ENCODE results near the gene XXYLT1. TPM values are rescaled to one million over a fixed set of nuclear protein-coding genes. Genes with fewer than 3 reads are reported as not detected.

The XXYLT1 gene
- total and polyA plus RNA-seq, 3 experiments from 2014 or later: 7.9 to 10.5 (median 8.3) TPM

- ChIA-PET POLR2A (no interaction called here), CTCF (interaction anchor here (1.6 kb wide), 1 partner anchor 45 kb away, joined by 4 read pairs; the partner anchor contains the start of gene XXYLT1)
- H3K4me1 Mint-ChIP-seq: peaks cover 18 to 24% (median 20%) of the 10 kb centered on the region in 3 donors
- no peak overlapping the region for H3K4me3 Mint-ChIP-seq
- H3K9me3 Mint-ChIP-seq: no peaks in the 10 kb centered on the region
- Histone ChIP-seq H3K27me3 (ENCODE audit: insufficient read depth, low read length, poor library complexity, severe bottlenecking) (no peaks in the 10 kb centered on the region), H3K36me3 (ENCODE audit: insufficient read depth, low read length) (no peaks in the 10 kb centered on the region), H3K4me3 (ENCODE audit: low read length) (no peak overlapping the region), H3K9me3 (ENCODE audit: low read length) (no peaks in the 10 kb centered on the region), H3K4me1 (ENCODE audit: insufficient read depth, low read length) (no peaks in the 10 kb centered on the region), H3K27ac (ENCODE audit: low read depth, low read length) (no peak overlapping the region)
- H3K27ac Mint-ChIP-seq: peak overlapping the region in 5 of 8 donors; percentile 21 to 77 (median 68)
- no peak for DNase-seq
- no peaks in the 10 kb centered on the region for H3K27me3 Mint-ChIP-seq
- H3K36me3 Mint-ChIP-seq: peaks cover 0 to 12% (median 12%) of the 10 kb centered on the region in 3 donors
Observed at GRCh38 chr3:195226900-195227447, 44.0 kb downstream of the XXYLT1 start.

GRCh38 chr3:195226445-195226844, 44.5 kb downstream of the XXYLT1 start:
- H3K4me1 Mint-ChIP-seq: peaks cover 18 to 24% (median 20%) of the 10 kb centered on the region in 3 donors
- peak overlapping the region in 1 of 8 donors; percentile 77 for H3K27ac Mint-ChIP-seq
- H3K4me3 Mint-ChIP-seq: no peak overlapping the region
- H3K9me3 Mint-ChIP-seq: no peaks in the 10 kb centered on the region
- CTCF ChIA-PET: interaction anchor here (1.6 kb wide), 1 partner anchor 45 kb away, joined by 4 read pairs; the partner anchor contains the start of gene XXYLT1
- POLR2A ChIA-PET: no interaction called here
- H3K9me3 ChIP-seq (ENCODE audit: low read length): no peaks in the 10 kb centered on the region
- H3K27me3 ChIP-seq (ENCODE audit: insufficient read depth, low read length, poor library complexity, severe bottlenecking): no peaks in the 10 kb centered on the region
- no peak overlapping the region for H3K27ac ChIP-seq (ENCODE audit: low read depth, low read length)
- H3K4me1 ChIP-seq (ENCODE audit: insufficient read depth, low read length): no peaks in the 10 kb centered on the region
- no peak for DNase-seq
- H3K36me3 Mint-ChIP-seq: peaks cover 0 to 12% (median 11%) of the 10 kb centered on the region in 3 donors
- H3K4me3 ChIP-seq (ENCODE audit: low read length): no peak overlapping the region
- no peaks in the 10 kb centered on the region for H3K36me3 ChIP-seq (ENCODE audit: insufficient read depth, low read length)
- no peaks in the 10 kb centered on the region for H3K27me3 Mint-ChIP-seq

GRCh38 chr3:195224980-195225580, 45.9 kb downstream of the XXYLT1 start:
- CTCF ChIA-PET: no interaction called here
- Mint-ChIP-seq H3K9me3 (no peaks in the 10 kb centered on the region), H3K27ac (no peak overlapping the region), H3K27me3 (no peaks in the 10 kb centered on the region), H3K36me3 (peaks cover 9 to 20% (median 15%) of the 10 kb centered on the region in 3 donors), H3K4me1 (peaks cover 18 to 24% (median 20%) of the 10 kb centered on the region in 3 donors), H3K4me3 (no peak overlapping the region)
- no peaks in the 10 kb centered on the region for H3K4me1 ChIP-seq (ENCODE audit: insufficient read depth, low read length)
- H3K27ac ChIP-seq (ENCODE audit: low read depth, low read length): no peak overlapping the region
- DNase-seq: no peak
- no peaks in the 10 kb centered on the region for H3K27me3 ChIP-seq (ENCODE audit: insufficient read depth, low read length, poor library complexity, severe bottlenecking)
- H3K4me3 ChIP-seq (ENCODE audit: low read length): no peak overlapping the region
- no peaks in the 10 kb centered on the region for H3K9me3 ChIP-seq (ENCODE audit: low read length)
- POLR2A ChIA-PET: no interaction called here
- no peaks in the 10 kb centered on the region for H3K36me3 ChIP-seq (ENCODE audit: insufficient read depth, low read length)

GRCh38 chr3:195224156-195224979, 46.6 kb downstream of the XXYLT1 start:
- Mint-ChIP-seq H3K27ac (peak overlapping the region in 2 of 8 donors; percentile 54 to 65), H3K4me3 (no peak overlapping the region), H3K9me3 (no peaks in the 10 kb centered on the region), H3K4me1 (peaks cover 18 to 24% (median 20%) of the 10 kb centered on the region in 3 donors), H3K27me3 (no peaks in the 10 kb centered on the region), H3K36me3 (peaks cover 9 to 20% (median 15%) of the 10 kb centered on the region in 3 donors)
- CTCF ChIA-PET: no interaction called here
- POLR2A ChIA-PET: no interaction called here
- Histone ChIP-seq H3K27me3 (ENCODE audit: insufficient read depth, low read length, poor library complexity, severe bottlenecking) (no peaks in the 10 kb centered on the region), H3K9me3 (ENCODE audit: low read length) (no peaks in the 10 kb centered on the region), H3K4me1 (ENCODE audit: insufficient read depth, low read length) (no peaks in the 10 kb centered on the region), H3K27ac (ENCODE audit: low read depth, low read length) (no peak overlapping the region), H3K4me3 (ENCODE audit: low read length) (no peak overlapping the region), H3K36me3 (ENCODE audit: insufficient read depth, low read length) (no peaks in the 10 kb centered on the region)
- DNase-seq: no peak

- Histone ChIP-seq H3K9me3 (ENCODE audit: low read length) (no peaks in the 10 kb centered on the region), H3K27ac (ENCODE audit: low read depth, low read length) (no peak overlapping the region), H3K36me3 (ENCODE audit: insufficient read depth, low read length) (no peaks in the 10 kb centered on the region), H3K4me3 (ENCODE audit: low read length) (no peak overlapping the region), H3K4me1 (ENCODE audit: insufficient read depth, low read length) (no peaks in the 10 kb centered on the region), H3K27me3 (ENCODE audit: insufficient read depth, low read length, poor library complexity, severe bottlenecking) (no peaks in the 10 kb centered on the region)
- Mint-ChIP-seq H3K9me3 (peaks cover 0 to 2% (median 0%) of the 10 kb centered on the region in 5 donors), H3K27ac (peak overlapping the region in 2 of 8 donors; percentile 48 to 64), H3K4me1 (peaks cover 7 to 13% (median 11%) of the 10 kb centered on the region in 3 donors), H3K4me3 (no peak overlapping the region), H3K27me3 (no peaks in the 10 kb centered on the region), H3K36me3 (peaks cover 13 to 23% (median 17%) of the 10 kb centered on the region in 3 donors)
- ChIA-PET POLR2A (no interaction called here), CTCF (no interaction called here)
- no peak for DNase-seq
Observed at GRCh38 chr3:195221876-195222617, 48.9 kb downstream of the XXYLT1 start.

- H3K4me1 Mint-ChIP-seq: peaks cover 0 to 5% (median 4%) of the 10 kb centered on the region in 3 donors
- H3K27me3 ChIP-seq (ENCODE audit: insufficient read depth, low read length, poor library complexity, severe bottlenecking): no peaks in the 10 kb centered on the region
- no peaks in the 10 kb centered on the region for H3K9me3 ChIP-seq (ENCODE audit: low read length)
- H3K4me1 ChIP-seq (ENCODE audit: insufficient read depth, low read length): no peaks in the 10 kb centered on the region
- H3K4me3 ChIP-seq (ENCODE audit: low read length): no peak overlapping the region
- H3K27me3 Mint-ChIP-seq: no peaks in the 10 kb centered on the region
- H3K36me3 ChIP-seq (ENCODE audit: insufficient read depth, low read length): no peaks in the 10 kb centered on the region
- POLR2A ChIA-PET: no interaction called here
- peaks cover 13 to 21% (median 13%) of the 10 kb centered on the region in 3 donors for H3K36me3 Mint-ChIP-seq
- no peak overlapping the region for H3K4me3 Mint-ChIP-seq
- DNase-seq: no peak
- H3K9me3 Mint-ChIP-seq: peaks cover 0 to 2% (median 0%) of the 10 kb centered on the region in 5 donors
- no peak overlapping the region for H3K27ac ChIP-seq (ENCODE audit: low read depth, low read length)
- peak overlapping the region in 1 of 8 donors; percentile 3 for H3K27ac Mint-ChIP-seq
- CTCF ChIA-PET: no interaction called here
Observed at GRCh38 chr3:195221015-195221853, 49.7 kb downstream of the XXYLT1 start.
